T-helper 2 cell (primary cell): ENCODE measurements around the gene DPP6.

Source experiments
- DNase-seq, 5 experiments: peaks; one replicate each; pipeline versions ENCODE4 v3.0.0 to v3.0.0-alpha.2; 2012 to 2022

Gene DPP6

GRCh38 chr7:154777023-154777422 is 724.8 kb downstream of the DPP6 start:
- no peak for DNase-seq

GRCh38 chr7:154777489-154777888 is 725.3 kb downstream of the DPP6 start:
- peak in 1 of 5 experiments; percentile 6 for DNase-seq

- DNase-seq = no peak
These were observed 725.7 kb downstream of the DPP6 start for GRCh38 chr7:154777908-154778307.

- no peak for DNase-seq
These were observed 729.4 kb downstream of the DPP6 start for GRCh38 chr7:154781369-154782303.

- DNase-seq = no peak
These were observed 731.2 kb downstream of the DPP6 start for GRCh38 chr7:154783281-154783909.

GRCh38 chr7:154785898-154786297 is 733.7 kb downstream of the DPP6 start:
- DNase-seq = no peak

- DNase-seq = no peak
These were observed 737.2 kb downstream of the DPP6 start for GRCh38 chr7:154789404-154789803.

GRCh38 chr7:154791611-154792010 is 739.4 kb downstream of the DPP6 start:
- no peak for DNase-seq

- no peak for DNase-seq
These were observed 740.3 kb downstream of the DPP6 start for GRCh38 chr7:154792436-154793055.

- DNase-seq = peak in 1 of 5 experiments; percentile 6
These were observed 742.1 kb downstream of the DPP6 start for GRCh38 chr7:154794147-154794780.

- no peak for DNase-seq
These were observed 742.8 kb downstream of the DPP6 start for GRCh38 chr7:154795014-154795413.

- no peak for DNase-seq
These were observed 743.2 kb downstream of the DPP6 start for GRCh38 chr7:154795437-154795836.

- no peak for DNase-seq
These were observed 752.3 kb downstream of the DPP6 start for GRCh38 chr7:154804449-154804848.

GRCh38 chr7:154812027-154812426 is 759.8 kb downstream of the DPP6 start:
- no peak for DNase-seq

GRCh38 chr7:154817224-154817896 is 765.2 kb downstream of the DPP6 start:
- no peak for DNase-seq

- no peak for DNase-seq
These were observed 774.8 kb downstream of the DPP6 start for GRCh38 chr7:154827007-154827406.

- peak in 1 of 5 experiments; percentile 28 for DNase-seq
These were observed 780.5 kb downstream of the DPP6 start for GRCh38 chr7:154832557-154833138.

- DNase-seq = no peak
These were observed 783.8 kb downstream of the DPP6 start for GRCh38 chr7:154836021-154836448.

- DNase-seq = no peak
These were observed 784.9 kb downstream of the DPP6 start for GRCh38 chr7:154837087-154837486.

- DNase-seq = peak in 1 of 5 experiments; percentile 19
These were observed 785.4 kb downstream of the DPP6 start for GRCh38 chr7:154837622-154838021.

GRCh38 chr7:154840086-154840485 is 787.9 kb downstream of the DPP6 start:
- no peak for DNase-seq
